ENCODE data around the gene ACACA. TPM values are rescaled to one million over a fixed set of nuclear protein-coding genes. Genes with fewer than 3 reads are reported as not detected.

ACACA gene
- total and polyA plus RNA-seq, 2 experiments from 2014 or later = 59.6 to 164 TPM

GRCh38 chr17:37086948-37087347, 319.7 kb downstream of the ACACA start (continued):
- TF ChIP-seq ZNF462 (CRISPR knock-in tag; IDR thresholded peaks at IDR 0.05) = no peak
- TF ChIP-seq ZNF114 (CRISPR knock-in tag; IDR thresholded peaks at IDR 0.05) = no peak
- TF ChIP-seq REST (IDR thresholded peaks at IDR 0.05; ENCODE audit: unreplicated experiment) = no peak
- TF ChIP-seq STAT1 (IDR thresholded peaks at IDR 0.05; ENCODE audit: unreplicated experiment) = no peak
- no peak for TF ChIP-seq EZH2phosphoT487 (IDR thresholded peaks at IDR 0.05; ENCODE audit: unreplicated experiment)
- no peak for TF ChIP-seq POLR2AphosphoS5 (IDR thresholded peaks at IDR 0.05; ENCODE audit: low read depth)

- H3K4me1 Mint-ChIP-seq = peaks cover 44% of the 10 kb centered on the region
- no peak overlapping the region for H3K27ac Mint-ChIP-seq
- H3K36me3 ChIP-seq (ENCODE audit: insufficient read depth) = peaks cover 23% of the 10 kb centered on the region
- peaks cover 16% of the 10 kb centered on the region for H3K4me1 ChIP-seq (ENCODE audit: insufficient read depth)
- no peaks in the 10 kb centered on the region for H3K9me2 ChIP-seq (ENCODE audit: insufficient read depth)
- no peak overlapping the region for H3K4me3 Mint-ChIP-seq
- H3K79me2 ChIP-seq (replicated peaks; ENCODE audit: insufficient read depth) = no peaks in the 10 kb centered on the region
- H3K9me3 Mint-ChIP-seq = no peaks in the 10 kb centered on the region
- no peaks in the 10 kb centered on the region; the same call in none of the 2 replicates for H3F3A ChIP-seq (replicated peaks; ENCODE audit: low read depth)
- no peaks in the 10 kb centered on the region for H4K20me1 ChIP-seq (replicated peaks; ENCODE audit: insufficient read depth)
- H2AFZ ChIP-seq = no peak overlapping the region
- ATAC-seq = no peak
- peak overlapping the region; percentile 45; the same call in 1 of the 2 replicates for H3K27ac ChIP-seq (ENCODE audit: low read depth)
- peaks cover 44% of the 10 kb centered on the region for H3K36me3 Mint-ChIP-seq (ENCODE audit: low read depth)
- peaks cover 10% of the 10 kb centered on the region for H3K27me3 Mint-ChIP-seq (ENCODE audit: insufficient read depth, low read depth, poor library complexity)
- H3K27me3 ChIP-seq (ENCODE audit: insufficient read depth) = no peaks in the 10 kb centered on the region
- H3K4me3 ChIP-seq = no peak overlapping the region
- no peak overlapping the region for H3K4me2 ChIP-seq
- DNase-seq (ENCODE audit: low spot score) = no peak
- TF ChIP-seq CREB1 (CRISPR knock-in tag; IDR thresholded peaks at IDR 0.05; ENCODE audit: low read depth) (no peak), STAT1 (IDR thresholded peaks at IDR 0.05; ENCODE audit: unreplicated experiment) (no peak), EZH2 (IDR thresholded peaks at IDR 0.05; ENCODE audit: low read depth, unreplicated experiment) (no peak), ZNF331 (CRISPR knock-in tag; IDR thresholded peaks at IDR 0.05; ENCODE audit: low read depth) (no peak), POLR2AphosphoS5 (IDR thresholded peaks at IDR 0.05; ENCODE audit: low read depth) (no peak), JUNB (IDR thresholded peaks at IDR 0.05; ENCODE audit: unreplicated experiment) (no peak)
Observed at GRCh38 chr17:37086334-37086733, 320.3 kb downstream of the ACACA start.

All from GM23338 (cell line).